K562 (cell line): ENCODE results near the gene TAF1A. TPM values are rescaled to one million over a fixed set of nuclear protein-coding genes. Genes with fewer than 3 reads are reported as not detected.
A peak's percentile ranks its signal among the peaks of the same experiment; 100 is the strongest.

Experiments used
- ATAC-seq: fragments of 200-7000 bp; cut with Tn5 transposase; 3 replicates; pipeline ENCODE4 v1.9.1; 2020; ENCODE audit warnings: moderate library complexity
- BruUV-seq: library from RNA; stranded (reverse); fragments of 400-500 nt; replicated peaks from 2 replicates; lab custom pipeline; 2021; lab: Mats Ljungman, UMichigan
- CTCF ChIA-PET: fragments of 300-600 bp; formaldehyde crosslinking; extraction: SDS; loops from one replicate; lab custom pipeline; 2021; ENCODE audit warnings: low intra/inter-chr PET ratio; lab: Yijun Ruan, JAX
- POLR2A ChIA-PET: fragments of 300-600, 350-650 bp; sonication (Branson Sonifier 250); formaldehyde crosslinking; extraction: SDS; loops from one replicate; lab custom pipeline; 2021; ENCODE audit warnings: antibody characterized with exemption, inconsistent platforms; lab: Yijun Ruan, JAX
- DNase-seq, 4 experiments: peaks; one replicate each; pipeline versions ENCODE4 v3.0.0 to v3.0.0-alpha.2; 2011 to 2018; ENCODE audit warnings: low spot score in 3 of 4, mixed read lengths in 3 of 4; ENCODE audit errors: extremely low read depth in 1 of 4
- FAIRE-seq: peaks from 2 replicates; lab custom pipeline; 2011; peaks lifted over from hg19 to GRCh38; lab: Jason Lieb, UNC
- H2AFZ ChIP-seq: 2 replicates; pipeline ENCODE4 v1.6.0; 2011; ENCODE audit warnings: low read depth, low read length, control low read depth, inconsistent platforms
- H3K27ac ChIP-seq: fragments of 200-600 bp; 3 replicates; pipeline ENCODE4 v1.8.0; 2011; ENCODE audit warnings: low read depth, mild to moderate bottlenecking, control low read depth, inconsistent platforms, low read length, moderate library complexity, mixed read lengths; ENCODE audit errors: extremely low read depth
- H3K27me3 ChIP-seq, 2 experiments: fragments of 300-600 bp in 1 of 2; 2 replicates in 1 of 2; 3 replicates in 1 of 2; pipeline versions ENCODE4 v1.6.0 to v1.8.0; 2011; ENCODE audit warnings: inconsistent platforms in 2 of 2, low read length in 2 of 2, mild to moderate bottlenecking in 1 of 2, mixed read lengths in 1 of 2, moderate library complexity in 1 of 2; ENCODE audit not compliant: control insufficient read depth in 2 of 2, insufficient read depth in 2 of 2
- H3K36me3 ChIP-seq: fragments of 300-600 bp; 3 replicates; pipeline ENCODE4 v1.8.0; 2011; ENCODE audit warnings: mild to moderate bottlenecking, low read length, inconsistent platforms; ENCODE audit not compliant: control insufficient read depth, insufficient read depth
- H3K4me1 ChIP-seq, 2 experiments: fragments of 200-600 bp in 1 of 2; replicated peaks in 1 of 2; 2 replicates in 1 of 2; 3 replicates in 1 of 2; pipeline versions ENCODE4 v1.5.1 to v1.8.0; 2011; ENCODE audit warnings: inconsistent platforms in 2 of 2, low read length in 2 of 2, mild to moderate bottlenecking in 1 of 2, mixed read lengths in 1 of 2, moderate library complexity in 1 of 2; ENCODE audit not compliant: control insufficient read depth in 2 of 2, insufficient read depth in 2 of 2
- H3K4me2 ChIP-seq: 2 replicates; pipeline ENCODE4 v1.6.1; 2011; ENCODE audit warnings: low read length, control low read depth, inconsistent platforms, mixed read lengths; ENCODE audit not compliant: insufficient read depth
- H3K4me3 ChIP-seq: fragments of 200-600 bp; sonication (generic), shearing (Covaris generic); 2 replicates; pipeline ENCODE4 v1.5.1; 2016; ENCODE audit warnings: control low read depth, inconsistent platforms
- H3K79me2 ChIP-seq: fragments of 200-600 bp; 3 replicates; pipeline ENCODE4 v1.8.0; 2011; ENCODE audit warnings: low read length, inconsistent platforms; ENCODE audit not compliant: control insufficient read depth, insufficient read depth
- H3K9ac ChIP-seq, 2 experiments: 2 replicates each; pipeline versions ENCODE4 v1.6.0 to v1.6.1; 2011; ENCODE audit warnings: low read depth in 2 of 2, low read length in 2 of 2, control low read depth in 1 of 2, inconsistent platforms in 1 of 2, mild to moderate bottlenecking in 1 of 2, mixed read lengths in 1 of 2; ENCODE audit not compliant: insufficient read depth in 1 of 2
- H3K9me1 ChIP-seq: one replicate; pipeline ENCODE4 v1.6.0; 2011; ENCODE audit warnings: inconsistent platforms, mild to moderate bottlenecking, low read length, moderate library complexity; ENCODE audit not compliant: control insufficient read depth, insufficient read depth
- H3K9me3 ChIP-seq: replicated peaks from 2 replicates; pipeline ENCODE4 v1.5.1; 2011; ENCODE audit warnings: low read depth, low read length, inconsistent platforms; ENCODE audit not compliant: control insufficient read depth, insufficient read depth
- H4K20me1 ChIP-seq: replicated peaks from 2 replicates; pipeline ENCODE4 v1.6.1; 2011; ENCODE audit warnings: low read length, inconsistent platforms, mixed read lengths; ENCODE audit not compliant: control insufficient read depth, insufficient read depth
- HNRNPL ChIP-seq: fragments of 200-400 bp; formaldehyde crosslinking; IDR thresholded peaks from 2 replicates; pipeline ENCODE4 v1.6.1; 2017; ENCODE audit warnings: low read depth, mild to moderate bottlenecking, low read length
- MCM5 ChIP-seq: fragments of 450-650 bp; IDR thresholded peaks from 2 replicates; pipeline ENCODE4 v1.6.1; 2016; ENCODE audit warnings: low read depth
- MTA2 ChIP-seq: fragments of 450-650 bp; IDR thresholded peaks from 2 replicates; pipeline ENCODE4 v1.6.1; 2016; ENCODE audit warnings: low read depth
- NFXL1 ChIP-seq: fragments of 450-650 bp; formaldehyde crosslinking; IDR thresholded peaks from 2 replicates; pipeline ENCODE4 v1.4.0; 2021; ENCODE audit warnings: mild to moderate bottlenecking
- PHB2 ChIP-seq: fragments of 450-650 bp; IDR thresholded peaks from 2 replicates; pipeline ENCODE4 v1.6.1; 2017; ENCODE audit warnings: low read depth
- SAFB2 ChIP-seq: fragments of 200-400 bp; formaldehyde crosslinking; IDR thresholded peaks from 2 replicates; pipeline ENCODE4 v1.6.1; 2018; ENCODE audit warnings: borderline replicate concordance, low read length, low read depth, moderate library complexity; ENCODE audit not compliant: severe bottlenecking
- ZFPM2 ChIP-seq: fragments of 250-450 bp; sonication (Bioruptor Pico); IDR thresholded peaks from 2 replicates; pipeline ENCODE4 v1.5.1; 2022; ENCODE audit warnings: mild to moderate bottlenecking
- WGBS: fragments of 100-300 bp; shearing (Covaris generic); methylation state at CpG from one replicate; pipeline ENCODE4 v1.1.6; 2016; ENCODE audit warnings: low coverage, mixed read lengths; ENCODE audit not compliant: insufficient coverage; ENCODE audit errors: missing lambda C conversion rate; 5-methylcytosine and 5-hydroxymethylcytosine counted together
- in situ Hi-C: fragments of 300-500 bp; cut with MboI; formaldehyde crosslinking; loops from 4 replicates; pipeline ENCODE4 v1.15.0; 2018; ENCODE audit warnings: inconsistent platforms, mixed read lengths
- intact Hi-C: fragments of 100-400 bp; cut with micrococcal nuclease; formaldehyde crosslinking; loops from 2 replicates; pipeline ENCODE4 v1.14.2; 2022
- polyA plus RNA-seq, 8 experiments: library from polyadenylated mRNA; depleted of rRNA in 4 of 8; stranded (reverse) in 5 of 8; unstranded in 3 of 8; fragments of >200 nt; fragmentation: Nextera tagmentation in 2 of 8; fragmentation: Illumina TruSeq in 1 of 8; extraction: Ambion mirVana in 2 of 8; extraction: Trizol in 1 of 8; gene quantifications; 2 replicates each; pipeline versions ENCODE4 v1.2.1 to v1.2.3, GENCODE V29; 2011 to 2014; ENCODE audit warnings: inconsistent platforms in 1 of 8, missing spikeins in 1 of 8
- total RNA-seq, 7 experiments: library from RNA; depleted of rRNA in 6 of 7; stranded (reverse); fragments of >200 nt in 6 of 7; fragmentation: Illumina TruSeq in 2 of 7; extraction: Trizol in 2 of 7; gene quantifications; 2 replicates each; pipeline versions ENCODE4 v1.2.1 to v1.2.3, GENCODE V29; 2011 to 2021; ENCODE audit warnings: low replicate concordance in 1 of 7
- TF ChIP-seq, protein P1 (sequence below): fragments of 150-350 bp; IDR thresholded peaks from 2 replicates; pipeline ENCODE4 v1.6.1; 2014; ENCODE audit warnings: low read depth, mild to moderate bottlenecking, low read length, borderline replicate concordance

Gene TAF1A
- total and polyA plus RNA-seq, 9 of the 15 experiments (the other 6 are each of a cell fraction or from before 2014, with no cell fraction given), result 17.8 to 36.8 (median 25.3) TPM

DNA sequence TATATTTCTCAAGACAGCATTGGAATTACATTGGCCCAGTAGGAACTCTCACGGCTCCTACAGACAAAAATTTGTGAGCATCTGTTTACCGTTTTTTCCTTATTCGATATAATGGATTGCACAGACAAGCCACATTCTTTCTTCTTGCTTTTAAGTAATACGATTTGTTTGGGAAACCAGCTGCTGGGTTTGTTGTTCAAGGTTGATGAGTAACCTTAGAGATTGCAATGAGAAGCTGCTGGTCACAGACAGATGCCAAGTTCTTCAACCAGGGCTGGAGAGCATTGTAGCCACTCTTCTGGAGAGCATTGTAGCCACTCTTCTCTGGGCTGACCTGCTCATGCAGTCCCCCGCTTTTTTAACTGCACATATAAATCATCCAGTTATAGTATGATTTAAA, 26.8 kb upstream of the TAF1A start:
- peaks cover 7% of the 10 kb centered on the region; the same call in 1 of the 3 replicates for H3K36me3 ChIP-seq
- WGBS, result 56% methylated on average over 5 of the region's 5 CpGs
- TF ChIP-seq, protein P1, sequence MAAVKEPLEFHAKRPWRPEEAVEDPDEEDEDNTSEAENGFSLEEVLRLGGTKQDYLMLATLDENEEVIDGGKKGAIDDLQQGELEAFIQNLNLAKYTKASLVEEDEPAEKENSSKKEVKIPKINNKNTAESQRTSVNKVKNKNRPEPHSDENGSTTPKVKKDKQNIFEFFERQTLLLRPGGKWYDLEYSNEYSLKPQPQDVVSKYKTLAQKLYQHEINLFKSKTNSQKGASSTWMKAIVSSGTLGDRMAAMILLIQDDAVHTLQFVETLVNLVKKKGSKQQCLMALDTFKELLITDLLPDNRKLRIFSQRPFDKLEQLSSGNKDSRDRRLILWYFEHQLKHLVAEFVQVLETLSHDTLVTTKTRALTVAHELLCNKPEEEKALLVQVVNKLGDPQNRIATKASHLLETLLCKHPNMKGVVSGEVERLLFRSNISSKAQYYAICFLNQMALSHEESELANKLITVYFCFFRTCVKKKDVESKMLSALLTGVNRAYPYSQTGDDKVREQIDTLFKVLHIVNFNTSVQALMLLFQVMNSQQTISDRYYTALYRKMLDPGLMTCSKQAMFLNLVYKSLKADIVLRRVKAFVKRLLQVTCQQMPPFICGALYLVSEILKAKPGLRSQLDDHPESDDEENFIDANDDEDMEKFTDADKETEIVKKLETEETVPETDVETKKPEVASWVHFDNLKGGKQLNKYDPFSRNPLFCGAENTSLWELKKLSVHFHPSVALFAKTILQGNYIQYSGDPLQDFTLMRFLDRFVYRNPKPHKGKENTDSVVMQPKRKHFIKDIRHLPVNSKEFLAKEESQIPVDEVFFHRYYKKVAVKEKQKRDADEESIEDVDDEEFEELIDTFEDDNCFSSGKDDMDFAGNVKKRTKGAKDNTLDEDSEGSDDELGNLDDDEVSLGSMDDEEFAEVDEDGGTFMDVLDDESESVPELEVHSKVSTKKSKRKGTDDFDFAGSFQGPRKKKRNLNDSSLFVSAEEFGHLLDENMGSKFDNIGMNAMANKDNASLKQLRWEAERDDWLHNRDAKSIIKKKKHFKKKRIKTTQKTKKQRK, result no peak
- TF ChIP-seq PHB2 (no peak), NFXL1 (CRISPR knock-in tag) (no peak), MCM5 (no peak), MTA2 (no peak), HNRNPL (no peak), SAFB2 (no peak), ZFPM2 (no peak)
- no peak overlapping the region for H3K4me3 ChIP-seq
- H3K4me2 ChIP-seq, result no peak overlapping the region
- H3K4me1 ChIP-seq, result peaks cover 8 to 14% of the 10 kb centered on the region in 2 experiments; a peak in 4 of 5 replicates
- ChIA-PET CTCF (no interaction called here), POLR2A (interaction anchor here (0.6 to 0.9 kb wide), 3 partner anchors 10 to 53 kb away, joined by 3 read pairs; no protein-coding TSS in a partner anchor)
- no TSS peak for BruUV-seq
- ATAC-seq, result no peak
- no peak for FAIRE-seq
- peak overlapping the region; percentile 91; the same call in 1 of the 2 replicates for H2AFZ ChIP-seq
- no peak for DNase-seq
- H4K20me1 ChIP-seq, result peaks cover 13% of the 10 kb centered on the region
- no peaks in the 10 kb centered on the region for H3K9me3 ChIP-seq
- H3K79me2 ChIP-seq, result peaks cover 34% of the 10 kb centered on the region
- H3K27ac ChIP-seq, result no peak overlapping the region
- in situ Hi-C loops (no loop called here), intact Hi-C loops (no loop called here)
- H3K27me3 ChIP-seq, result no peaks in the 10 kb centered on the region
- H3K9me1 ChIP-seq, result no peaks in the 10 kb centered on the region
- no peak overlapping the region for H3K9ac ChIP-seq
